K562 (cell line): ENCODE measurements around the gene EME2. TPM values are rescaled to one million over a fixed set of nuclear protein-coding genes. Genes with fewer than 3 reads are reported as not detected.

Experiments used
- ARID3A ChIP-seq: IDR thresholded peaks from 2 replicates; pipeline ENCODE4 v1.6.1; 2012; ENCODE audit warnings: low read depth, low read length, improper control_type of control experiment, borderline replicate concordance
- C11orf30 ChIP-seq: fragments of 450-650 bp; IDR thresholded peaks from 2 replicates; pipeline ENCODE4 v1.6.1; 2016; ENCODE audit warnings: low read depth, mild to moderate bottlenecking
- CHD1 ChIP-seq: fragments of 200-600 bp; sonication (generic); IDR thresholded peaks from one replicate; pipeline ENCODE4 v1.6.1; 2012; ENCODE audit warnings: mild to moderate bottlenecking, moderate library complexity, low read length, inconsistent platforms
- KAT8 ChIP-seq: fragments of 450-650 bp; IDR thresholded peaks from 2 replicates; pipeline ENCODE4 v1.6.1; 2016; ENCODE audit warnings: low read depth, mild to moderate bottlenecking
- MLX ChIP-seq, 2 experiments: fragments of 450-650 bp in 1 of 2; sonication (generic) in 1 of 2; formaldehyde crosslinking; conservative IDR thresholded peaks; 2 replicates each; pipeline versions ENCODE4 v1.4.0 to v1.8.1; 2020 to 2022; ENCODE audit warnings: mild to moderate bottlenecking in 1 of 2, missing genetic modification reagents in 1 of 2
- RFX7 ChIP-seq: fragments of 250-450 bp; sonication (Bioruptor Pico); IDR thresholded peaks from 2 replicates; pipeline ENCODE4 v1.5.1; 2021; ENCODE audit warnings: mild to moderate bottlenecking
- SIX5 ChIP-seq, 2 experiments: IDR thresholded peaks; 2 replicates each; pipeline ENCODE4 v1.6.1; 2011; ENCODE audit warnings: low read length in 2 of 2, borderline replicate concordance in 1 of 2, low read depth in 1 of 2, mild to moderate bottlenecking in 1 of 2, moderate library complexity in 1 of 2; ENCODE audit not compliant: insufficient read depth in 1 of 2
- THRAP3 ChIP-seq: fragments of 450-650 bp; IDR thresholded peaks from 2 replicates; pipeline ENCODE4 v1.6.1; 2016; ENCODE audit warnings: mild to moderate bottlenecking, inconsistent platforms, borderline replicate concordance
- TOE1 ChIP-seq, 2 experiments: fragments of 450-650 bp in 1 of 2; sonication (generic) in 1 of 2; formaldehyde crosslinking in 1 of 2; IDR thresholded peaks; 2 replicates each; pipeline versions ENCODE4 v1.7.1 to v1.8.0; 2016 to 2022; ENCODE audit warnings: borderline replicate concordance in 2 of 2, mild to moderate bottlenecking in 2 of 2, antibody characterized with exemption in 1 of 2, inconsistent platforms in 1 of 2, low read depth in 1 of 2, missing genetic modification reagents in 1 of 2, moderate library complexity in 1 of 2
- TSHZ1 ChIP-seq: fragments of 250-450 bp; sonication (Bioruptor Pico); IDR thresholded peaks from 2 replicates; pipeline ENCODE4 v1.4.0; 2020; ENCODE audit warnings: mild to moderate bottlenecking, moderate library complexity
- ZBTB5 ChIP-seq: fragments of 450-650 bp; IDR thresholded peaks from 2 replicates; pipeline ENCODE4 v1.6.1; 2017; ENCODE audit warnings: antibody characterized with exemption
- ZNF408 ChIP-seq: fragments of 250-450 bp; sonication (Bioruptor Pico); IDR thresholded peaks from 2 replicates; pipeline ENCODE4 v1.4.0; 2020; ENCODE audit warnings: low read depth, mild to moderate bottlenecking, moderate library complexity
- ZNF518B ChIP-seq: fragments of 250-450 bp; sonication (Bioruptor Pico); IDR thresholded peaks from 2 replicates; pipeline ENCODE4 v1.5.0; 2021; ENCODE audit warnings: mild to moderate bottlenecking, moderate library complexity
- polyA plus RNA-seq, 8 experiments: library from polyadenylated mRNA; depleted of rRNA in 4 of 8; stranded (reverse) in 5 of 8; unstranded in 3 of 8; fragments of >200 nt; fragmentation: Nextera tagmentation in 2 of 8; fragmentation: Illumina TruSeq in 1 of 8; extraction: Ambion mirVana in 2 of 8; extraction: Trizol in 1 of 8; gene quantifications; 2 replicates each; pipeline versions ENCODE4 v1.2.1 to v1.2.3, GENCODE V29; 2011 to 2014; ENCODE audit warnings: inconsistent platforms in 1 of 8, missing spikeins in 1 of 8
- total RNA-seq, 7 experiments: library from RNA; depleted of rRNA in 6 of 7; stranded (reverse); fragments of >200 nt in 6 of 7; fragmentation: Illumina TruSeq in 2 of 7; extraction: Trizol in 2 of 7; gene quantifications; 2 replicates each; pipeline versions ENCODE4 v1.2.1 to v1.2.3, GENCODE V29; 2011 to 2021; ENCODE audit warnings: low replicate concordance in 1 of 7

EME2 gene
- total and polyA plus RNA-seq, 9 of the 15 experiments (the other 6 are each of a cell fraction or from before 2014, with no cell fraction given): 0.35 to 19.9 (median 3.5) TPM

GRCh38 chr16:1772908-1773702, 495 bp downstream of the EME2 start, which contains the start of gene MRPS34 (continued):
- no peak; the same call in 1 of the 2 replicates for TF ChIP-seq TSHZ1 (CRISPR knock-in tag)
- TF ChIP-seq ZBTB5: no peak
- TF ChIP-seq TOE1 (IDR thresholded peaks at IDR 0.05; ENCODE audit: borderline replicate concordance): peak; percentile 61
- no peak for TF ChIP-seq TOE1 (CRISPR knock-in tag; IDR thresholded peaks at IDR 0.05; ENCODE audit: borderline replicate concordance, low read depth)
- no peak for TF ChIP-seq ZNF408 (CRISPR knock-in tag)
- no peak for TF ChIP-seq ARID3A
- TF ChIP-seq ZNF518B: no peak
- 0 out of 4 replicates have a peak, but pooled peaks have one; percentile 19 to 21 for TF ChIP-seq MLX (CRISPR knock-in tag; conservative IDR thresholded peaks at IDR 0.05)
- TF ChIP-seq THRAP3: no peak
- no peak for TF ChIP-seq KAT8
- no peak for TF ChIP-seq RFX7
- TF ChIP-seq SIX5 (IDR thresholded peaks at IDR 0.05; ENCODE audit: borderline replicate concordance in 1 of 2, insufficient read depth in 1 of 2, low read depth in 1 of 2, low read length in 2 of 2): peak; percentile 39 to 46; a peak in 2 of 4 replicates
- TF ChIP-seq C11orf30: peak; percentile 96
- peak; percentile 80 for TF ChIP-seq CHD1
